Kidney (tissue), 14 donors: ENCODE data around the gene ABLIM3. TPM values are rescaled to one million over a fixed set of nuclear protein-coding genes. Genes with fewer than 3 reads are reported as not detected.

Experiments used
- DNase-seq, 5 donors: peaks; one replicate each; pipeline ENCODE4 v3.0.0-alpha.2; 2013 to 2020
- FAIRE-seq: peaks from 2 replicates; lab custom pipeline; 2012; peaks lifted over from hg19 to GRCh38; lab: Jason Lieb, UNC
- H3K27ac ChIP-seq, 2 donors: one replicate each; pipeline ENCODE4 v1.7.0; 2013; ENCODE audit warnings: low read depth in 2 of 2, low read length in 2 of 2, inconsistent platforms in 1 of 2
- H3K27me3 ChIP-seq: one replicate; pipeline ENCODE4 v1.7.1; 2013; ENCODE audit warnings: low read length, inconsistent platforms; ENCODE audit not compliant: control insufficient read depth, insufficient read depth
- H3K36me3 ChIP-seq, 3 donors: one replicate each; pipeline versions ENCODE4 v1.7.0 to v1.7.1; 2013; ENCODE audit warnings: low read length in 3 of 3, control low read depth in 1 of 3, inconsistent platforms in 1 of 3; ENCODE audit not compliant: insufficient read depth in 3 of 3, control insufficient read depth in 2 of 3
- H3K4me1 ChIP-seq, 3 donors: one replicate each; pipeline versions ENCODE4 v1.7.0 to v1.7.1; 2013; ENCODE audit warnings: low read length in 3 of 3, inconsistent platforms in 1 of 3, low read depth in 1 of 3; ENCODE audit not compliant: control insufficient read depth in 2 of 3, insufficient read depth in 2 of 3
- H3K4me3 ChIP-seq, 3 donors: one replicate each; pipeline versions ENCODE4 v1.7.0 to v1.8.1; 2013; ENCODE audit warnings: low read length in 3 of 3, control low read depth in 1 of 3, inconsistent platforms in 1 of 3
- H3K9ac ChIP-seq, 3 donors: one replicate each; pipeline versions ENCODE4 v1.7.0 to v1.7.1; 2013; ENCODE audit warnings: low read length in 3 of 3, control low read depth in 1 of 3, inconsistent platforms in 1 of 3
- H3K9me3 ChIP-seq, 3 donors: one replicate each; pipeline versions ENCODE4 v1.7.0 to v1.7.1; 2013; ENCODE audit warnings: low read length in 3 of 3, control low read depth in 1 of 3, inconsistent platforms in 1 of 3; ENCODE audit not compliant: control insufficient read depth in 2 of 3, insufficient read depth in 1 of 3
- CTCF ChIP-seq: IDR thresholded peaks from 3 replicates; pipeline ENCODE4 v1.5.1; 2012; ENCODE audit warnings: mild to moderate bottlenecking, moderate library complexity, borderline replicate concordance; ENCODE audit not compliant: insufficient read depth; ENCODE audit errors: extremely low read depth
- intact Hi-C: fragments of 100-400 bp; cut with DNase I; formaldehyde crosslinking; loops from one replicate; pipeline ENCODE4 v1.11.1; 2022
- polyA plus RNA-seq: library from polyadenylated mRNA; stranded (reverse); fragments of 350-450 nt; fragmentation: Illumina TruSeq; extraction: RNeasy Lipid Tissue Mini Kit (QIAGEN cat#74804); gene quantifications from one replicate; pipeline ENCODE4 v1.2.3, GENCODE V29; 2014; ENCODE audit warnings: low read depth, low replicate concordance; ENCODE audit not compliant: insufficient read depth
- total RNA-seq: library from RNA; stranded (reverse); fragmentation: NEBNext Ultra II Directional; extraction: Animal tissue kit (Norgen Biotek cat#: 25700); gene quantifications from one replicate; pipeline ENCODE4 v1.2.1, GENCODE V29; 2021
- donor health status: control.
- donor health status: control.
- donor health status: control.
- donor health status: control.
- donor health status: control.
- donor health status: DM: yes; HTN: yes; CAD: no.
- donor health status: Normal renal cell carcinoma (clear cell type).

ABLIM3 gene
- total and polyA plus RNA-seq, 2 donors from 2014 or later = 20.1 to 21.7 TPM

DNA sequence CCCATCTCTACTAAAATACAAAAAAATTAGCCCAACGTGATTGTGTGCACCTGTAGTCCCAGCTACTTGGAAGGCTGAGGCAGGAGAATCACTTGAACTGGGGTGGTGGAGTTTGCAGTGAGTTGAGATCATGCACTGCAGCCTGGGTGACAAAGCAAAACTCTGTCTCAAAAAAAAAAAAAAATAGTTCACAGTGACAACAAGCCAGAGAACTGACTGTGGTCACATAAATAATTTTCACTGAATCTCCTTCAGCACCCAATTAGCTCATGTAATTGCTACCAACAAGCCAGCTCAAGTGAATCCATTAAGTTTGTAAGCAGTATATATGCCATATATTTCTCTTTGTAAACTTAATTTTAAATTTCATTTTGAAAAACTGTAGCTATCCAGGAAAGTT, 115.8 kb downstream of the ABLIM3 start:
- H3K27me3 ChIP-seq = no peaks in the 10 kb centered on the region
- no peak overlapping the region for H3K27ac ChIP-seq
- no peaks in the 10 kb centered on the region for H3K9me3 ChIP-seq
- FAIRE-seq = no peak
- DNase-seq = no peak
- H3K36me3 ChIP-seq = no peaks in the 10 kb centered on the region
- no peak overlapping the region for H3K9ac ChIP-seq
- H3K4me1 ChIP-seq = no peaks in the 10 kb centered on the region
- no peak overlapping the region for H3K4me3 ChIP-seq
- no peak for TF ChIP-seq CTCF
- intact Hi-C loops = no loop called here

- no peak for FAIRE-seq
- H3K27me3 ChIP-seq = no peaks in the 10 kb centered on the region
- intact Hi-C loops = no loop called here
Observed at GRCh38 chr5:149257889-149258705, 116.8 kb downstream of the ABLIM3 start.

DNA sequence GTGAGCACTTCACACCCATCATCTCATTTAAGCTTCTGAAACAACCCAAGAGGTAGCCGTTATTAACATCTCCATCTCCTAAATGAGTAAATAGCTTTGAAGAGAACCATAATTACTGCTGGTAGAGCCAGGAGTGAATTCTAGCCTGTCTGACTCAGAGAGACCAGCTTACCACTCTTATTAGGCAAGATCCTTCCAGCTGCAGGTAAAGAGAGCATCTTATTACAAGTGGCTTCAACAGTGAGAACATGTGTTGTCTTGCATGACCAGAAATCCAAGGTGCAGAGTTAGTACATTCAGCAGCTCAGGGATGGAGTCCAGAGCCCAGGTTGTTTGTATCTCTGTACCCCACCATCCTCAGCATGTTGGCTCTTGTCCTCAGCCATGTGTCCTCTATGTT, 119.5 kb downstream of the ABLIM3 start:
- no peaks in the 10 kb centered on the region for H3K9me3 ChIP-seq
- no peak for TF ChIP-seq CTCF
- intact Hi-C loops = no loop called here
- no peak for DNase-seq
- no peak overlapping the region for H3K9ac ChIP-seq
- no peak overlapping the region for H3K27ac ChIP-seq
- H3K4me1 ChIP-seq = no peaks in the 10 kb centered on the region
- FAIRE-seq = no peak
- no peaks in the 10 kb centered on the region for H3K36me3 ChIP-seq
- no peaks in the 10 kb centered on the region for H3K27me3 ChIP-seq
- no peak overlapping the region for H3K4me3 ChIP-seq

More at GRCh38 chr5:149257889-149258705, 116.8 kb downstream of the ABLIM3 start:
- Histone ChIP-seq H3K4me3 (no peak overlapping the region), H3K9me3 (no peaks in the 10 kb centered on the region), H3K4me1 (no peaks in the 10 kb centered on the region), H3K36me3 (no peaks in the 10 kb centered on the region), H3K9ac (no peak overlapping the region), H3K27ac (no peak overlapping the region)
- no peak for DNase-seq
- no peak for TF ChIP-seq CTCF
